Testis (tissue), 3 donors: ENCODE measurements around the gene ZFYVE21. TPM values are rescaled to one million over a fixed set of nuclear protein-coding genes. Genes with fewer than 3 reads are reported as not detected.

Experiments
- DNase-seq: peaks from one replicate; pipeline ENCODE4 v3.0.0-alpha.2; 2019
- H3K27ac ChIP-seq, 2 donors: fragments of 200-600 bp; sonication (generic); one replicate each; pipeline ENCODE4 v1.5.1; 2019
- H3K27me3 ChIP-seq: fragments of 200-600 bp; sonication (generic); one replicate; pipeline ENCODE4 v1.5.1; 2019
- H3K36me3 ChIP-seq: fragments of 200-600 bp; sonication (generic); one replicate; pipeline ENCODE4 v1.5.1; 2017; ENCODE audit warnings: low read depth; ENCODE audit errors: missing control alignments
- H3K4me1 ChIP-seq: fragments of 200-600 bp; sonication (generic); one replicate; pipeline ENCODE4 v1.5.1; 2019
- H3K4me3 ChIP-seq, 2 donors: fragments of 200-600 bp; sonication (generic); one replicate each; pipeline ENCODE4 v1.5.1; 2017 to 2019
- H3K9me3 ChIP-seq: fragments of 200-600 bp; sonication (generic); one replicate; pipeline ENCODE4 v1.5.1; 2017
- POLR2A ChIP-seq: fragments of 450-650 bp; IDR thresholded peaks from one replicate; pipeline ENCODE4 v1.6.1; 2017; ENCODE audit warnings: antibody characterized with exemption, mild to moderate bottlenecking, moderate library complexity
- WGBS, 2 donors: methylation state at CpG; one replicate each; pipeline ENCODE4 v1.1.5; 2018; 5-methylcytosine and 5-hydroxymethylcytosine counted together
- intact Hi-C: fragments of 100-400 bp; cut with DNase I; formaldehyde crosslinking; loops from one replicate; pipeline ENCODE4 v1.15.1; 2023; ENCODE audit warnings: low total_unique reads
- polyA plus RNA-seq: library from polyadenylated mRNA; stranded (reverse); fragments of 350-450 nt; fragmentation: Illumina TruSeq; extraction: RNeasy Lipid Tissue Mini Kit (QIAGEN cat#74804); gene quantifications from one replicate; pipeline ENCODE4 v1.2.3, GENCODE V29; 2014; ENCODE audit warnings: low read depth, low replicate concordance; ENCODE audit not compliant: insufficient read depth
- total RNA-seq, 2 donors: library from RNA; depleted of rRNA; stranded (reverse); fragments of >200 nt; gene quantifications; one replicate each; pipeline ENCODE4 v1.2.3, GENCODE V29; 2016
- TF ChIP-seq, protein P1 (sequence below), 3 experiments: fragments of 450-650 bp in 2 of 3; fragments of 200-600 bp in 1 of 3; sonication (generic) in 1 of 3; IDR thresholded peaks; one replicate each; pipeline ENCODE4 v1.5.1; 2016 to 2019; ENCODE audit warnings: antibody characterized with exemption in 3 of 3, mild to moderate bottlenecking in 2 of 3, moderate library complexity in 1 of 3

The ZFYVE21 gene
- total and polyA plus RNA-seq, 3 donors from 2014 or later, result 86.4 to 251 (median 194) TPM

DNA sequence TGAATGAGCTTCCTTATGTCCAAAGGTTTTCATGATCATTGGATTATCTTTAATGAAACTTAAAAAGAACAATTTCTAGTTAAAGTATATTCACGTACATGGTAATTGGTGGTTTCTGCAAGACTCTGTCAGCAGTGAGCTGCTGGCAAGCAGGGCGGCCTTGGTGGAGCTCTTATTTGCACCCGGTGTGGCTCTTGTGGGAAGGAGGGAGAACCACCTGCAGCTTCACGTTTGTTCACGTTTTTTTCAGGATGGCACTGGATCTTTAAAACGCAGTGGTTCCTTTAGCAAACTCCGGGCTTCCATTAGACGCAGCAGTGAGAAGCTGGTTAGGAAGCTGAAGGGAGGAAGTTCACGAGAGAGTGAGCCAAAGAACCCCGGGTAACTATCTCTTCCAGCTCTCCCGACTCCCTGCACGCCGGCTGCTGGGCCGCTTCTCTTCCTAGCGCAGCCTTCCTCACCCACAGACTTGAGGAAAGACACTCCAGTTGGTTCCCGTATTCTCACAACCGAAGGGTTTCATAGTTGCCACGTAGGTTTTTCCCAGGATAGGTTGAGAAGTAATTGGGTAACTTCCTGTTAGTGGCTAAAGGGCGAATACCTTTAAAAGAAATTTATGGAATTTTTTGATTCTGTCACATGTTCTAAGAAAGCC, 28.7 kb upstream of the ZFYVE21 start:
- no peaks in the 10 kb centered on the region for H3K9me3 ChIP-seq
- intact Hi-C loops, result no loop called here
- H3K4me1 ChIP-seq, result peaks cover 11% of the 10 kb centered on the region
- DNase-seq, result no peak
- TF ChIP-seq POLR2A, result no peak
- TF ChIP-seq, protein P1, sequence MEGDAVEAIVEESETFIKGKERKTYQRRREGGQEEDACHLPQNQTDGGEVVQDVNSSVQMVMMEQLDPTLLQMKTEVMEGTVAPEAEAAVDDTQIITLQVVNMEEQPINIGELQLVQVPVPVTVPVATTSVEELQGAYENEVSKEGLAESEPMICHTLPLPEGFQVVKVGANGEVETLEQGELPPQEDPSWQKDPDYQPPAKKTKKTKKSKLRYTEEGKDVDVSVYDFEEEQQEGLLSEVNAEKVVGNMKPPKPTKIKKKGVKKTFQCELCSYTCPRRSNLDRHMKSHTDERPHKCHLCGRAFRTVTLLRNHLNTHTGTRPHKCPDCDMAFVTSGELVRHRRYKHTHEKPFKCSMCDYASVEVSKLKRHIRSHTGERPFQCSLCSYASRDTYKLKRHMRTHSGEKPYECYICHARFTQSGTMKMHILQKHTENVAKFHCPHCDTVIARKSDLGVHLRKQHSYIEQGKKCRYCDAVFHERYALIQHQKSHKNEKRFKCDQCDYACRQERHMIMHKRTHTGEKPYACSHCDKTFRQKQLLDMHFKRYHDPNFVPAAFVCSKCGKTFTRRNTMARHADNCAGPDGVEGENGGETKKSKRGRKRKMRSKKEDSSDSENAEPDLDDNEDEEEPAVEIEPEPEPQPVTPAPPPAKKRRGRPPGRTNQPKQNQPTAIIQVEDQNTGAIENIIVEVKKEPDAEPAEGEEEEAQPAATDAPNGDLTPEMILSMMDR (IDR thresholded peaks at IDR 0.05), result no peak
- no peaks in the 10 kb centered on the region for H3K27me3 ChIP-seq
- no peak overlapping the region for H3K27ac ChIP-seq
- WGBS, 2 donors, result 72 to 78% methylated on average over 19 of the region's 19 CpGs
- no peaks in the 10 kb centered on the region for H3K36me3 ChIP-seq
- H3K4me3 ChIP-seq, result no peak overlapping the region

DNA sequence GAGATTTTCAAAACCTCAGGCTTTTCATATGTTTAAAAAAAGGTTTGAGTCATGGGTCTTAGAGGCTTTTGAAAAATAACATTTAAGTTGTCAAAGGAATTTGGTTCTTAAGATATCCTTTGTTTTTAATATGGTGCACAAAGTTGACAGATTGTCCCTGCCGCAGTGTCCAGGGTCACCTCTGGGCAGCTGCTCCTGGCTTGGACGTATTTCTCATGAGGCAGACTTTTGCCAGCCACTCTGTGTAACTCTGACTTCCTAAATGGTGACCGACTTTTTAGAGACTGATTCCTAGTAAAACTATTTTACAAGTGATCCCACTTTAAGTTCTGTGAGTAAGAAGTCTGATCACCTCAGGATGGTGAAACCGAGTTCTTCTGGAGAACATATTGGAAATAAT, 27.9 kb upstream of the ZFYVE21 start:
- no peak for TF ChIP-seq POLR2A
- TF ChIP-seq, protein P1 (IDR thresholded peaks at IDR 0.05), result no peak
- Histone ChIP-seq H3K4me1 (peaks cover 11% of the 10 kb centered on the region), H3K4me3 (no peak overlapping the region), H3K27ac (peak overlapping the region in 1 of 2 donors; percentile 16), H3K9me3 (no peaks in the 10 kb centered on the region), H3K27me3 (no peaks in the 10 kb centered on the region), H3K36me3 (no peaks in the 10 kb centered on the region)
- intact Hi-C loops, result no loop called here
- WGBS, 2 donors, result 87 to 89% methylated on average over 4 of the region's 4 CpGs
- no peak for DNase-seq

DNA sequence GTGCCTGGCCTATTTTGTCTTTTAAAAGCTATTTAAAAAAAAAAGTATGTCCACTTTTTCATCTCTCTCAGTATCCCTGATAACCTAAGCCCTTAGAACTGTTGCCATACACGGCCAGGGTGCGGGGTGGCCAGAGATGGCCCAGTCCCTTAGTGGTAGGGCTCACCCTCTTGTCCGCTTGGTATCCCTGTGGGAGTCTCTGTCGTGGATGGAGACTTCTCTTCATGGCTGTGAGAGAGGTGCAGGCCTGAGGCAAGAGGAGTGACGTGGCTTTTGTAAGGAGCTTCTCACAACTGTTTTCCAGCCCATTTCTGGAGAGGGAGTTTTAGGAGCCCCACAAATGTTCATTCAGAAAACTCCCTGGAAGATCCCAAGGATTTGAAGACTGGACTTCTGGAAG, 27.2 kb upstream of the ZFYVE21 start:
- Histone ChIP-seq H3K4me1 (peaks cover 11% of the 10 kb centered on the region), H3K27me3 (no peaks in the 10 kb centered on the region), H3K4me3 (no peak overlapping the region), H3K36me3 (no peaks in the 10 kb centered on the region), H3K27ac (no peak overlapping the region), H3K9me3 (no peaks in the 10 kb centered on the region)
- intact Hi-C loops, result no loop called here
- TF ChIP-seq, protein P1 (IDR thresholded peaks at IDR 0.05), result no peak
- TF ChIP-seq POLR2A, result no peak
- WGBS, 2 donors, result 84 to 88% methylated on average over 5 of the region's 5 CpGs
- no peak for DNase-seq

DNA sequence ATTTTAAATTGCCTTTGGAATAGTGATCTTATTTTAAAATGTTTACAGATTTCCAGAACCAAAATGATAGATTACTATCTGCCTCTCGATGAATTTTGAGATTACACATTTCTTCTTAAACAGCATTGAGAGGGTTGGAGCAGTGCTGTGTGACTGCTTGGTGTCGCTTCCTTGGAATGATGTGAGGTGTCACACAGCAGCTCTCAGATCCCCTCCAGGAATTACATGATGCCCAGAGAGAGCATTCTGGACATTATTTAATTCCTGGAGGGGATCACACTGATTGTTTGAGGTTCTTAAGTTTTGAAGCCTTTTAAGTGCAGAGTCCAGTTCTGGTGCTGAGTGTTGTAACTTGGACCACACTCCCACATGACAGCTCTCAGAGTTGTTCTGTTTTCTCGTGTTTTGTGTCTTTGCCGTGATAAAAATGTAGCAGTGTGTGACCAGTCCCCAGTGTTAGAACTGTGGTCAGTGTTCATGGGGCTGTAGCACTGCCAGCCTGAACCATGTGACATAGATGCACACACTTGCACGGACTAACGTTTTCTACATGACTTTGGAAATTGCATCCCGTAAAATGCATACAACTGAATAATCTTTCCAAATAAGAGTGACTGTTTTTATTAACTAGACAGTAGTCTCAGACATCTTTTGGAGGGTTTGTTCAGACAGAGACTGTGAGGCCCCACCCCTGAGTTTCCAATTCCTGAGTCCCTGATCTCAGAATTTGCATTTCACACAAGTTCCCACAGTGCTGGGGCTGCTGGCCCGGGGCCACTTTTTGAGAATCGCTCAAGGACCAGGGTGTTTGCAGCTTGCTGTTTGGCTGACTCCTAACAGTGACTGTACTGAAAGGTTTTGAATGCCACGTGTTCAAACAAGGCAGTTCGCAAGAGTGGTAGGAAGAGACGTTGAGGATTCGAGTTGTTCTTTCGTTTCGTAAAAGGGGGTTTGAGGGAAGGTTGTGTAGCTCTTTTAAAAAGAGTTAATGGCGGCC, 26.4 kb upstream of the ZFYVE21 start:
- TF ChIP-seq POLR2A, result no peak
- TF ChIP-seq, protein P1 (IDR thresholded peaks at IDR 0.05), result no peak
- Histone ChIP-seq H3K27me3 (no peaks in the 10 kb centered on the region), H3K4me3 (no peak overlapping the region), H3K4me1 (peaks cover 11% of the 10 kb centered on the region), H3K27ac (no peak overlapping the region), H3K9me3 (no peaks in the 10 kb centered on the region), H3K36me3 (no peaks in the 10 kb centered on the region)
- WGBS, 2 donors, result 46 to 55% methylated on average over 16 of the region's 16 CpGs
- intact Hi-C loops, result no loop called here
- DNase-seq, result peak; percentile 75
